Panc1 (cell line): ENCODE results near the gene RIC1. TPM values are rescaled to one million over a fixed set of nuclear protein-coding genes. Genes with fewer than 3 reads are reported as not detected.

Experiments
- ATAC-seq: fragments of 200-7000 bp; cut with Tn5 transposase; 2 replicates; pipeline ENCODE4 v1.9.1; 2020; ENCODE audit warnings: mild to moderate bottlenecking, moderate library complexity
- BruUV-seq: library from RNA; stranded (reverse); fragments of 400-500 nt; replicated peaks from 2 replicates; lab custom pipeline; 2021; lab: Mats Ljungman, UMichigan
- CTCF ChIA-PET: fragments of 300-600 bp; sonication (Branson Sonifier 250); formaldehyde crosslinking; loops from one replicate; lab custom pipeline; 2022; ENCODE audit warnings: antibody characterized with exemption; lab: Charles Lee
- POLR2A ChIA-PET: fragments of 300-600 bp; sonication (Branson Sonifier 250); formaldehyde crosslinking; loops from one replicate; lab custom pipeline; 2022; ENCODE audit warnings: antibody characterized with exemption; lab: Charles Lee
- DNase-seq: peaks from one replicate; pipeline ENCODE4 v3.0.0-alpha.2; 2010; ENCODE audit warnings: low read depth, low spot score
- H3K27ac ChIP-seq: 2 replicates; pipeline ENCODE4 v1.5.1; 2011; ENCODE audit warnings: mild to moderate bottlenecking, low read length, inconsistent platforms
- H3K27me3 ChIP-seq: fragments of 200-500 bp; sonication (Bioruptor generic); 2 replicates; pipeline ENCODE4 v1.6.0; 2014; ENCODE audit warnings: low read length, inconsistent platforms; ENCODE audit not compliant: control insufficient read depth, insufficient read depth
- H3K36me3 ChIP-seq: fragments of 200-500 bp; sonication (Bioruptor generic); 2 replicates; pipeline ENCODE4 v1.5.1; 2014; ENCODE audit warnings: inconsistent platforms, mild to moderate bottlenecking, low read length, moderate library complexity; ENCODE audit not compliant: control insufficient read depth, insufficient read depth
- H3K4me1 ChIP-seq: 2 replicates; pipeline ENCODE4 v1.5.1; 2011; ENCODE audit warnings: inconsistent platforms, mild to moderate bottlenecking, low read length, moderate library complexity; ENCODE audit not compliant: control insufficient read depth, insufficient read depth
- H3K4me3 ChIP-seq, 2 experiments: 2 replicates each; pipeline ENCODE4 v1.5.1; 2011 to 2012; ENCODE audit warnings: low read depth in 2 of 2, low read length in 2 of 2, mild to moderate bottlenecking in 2 of 2, inconsistent platforms in 1 of 2, moderate library complexity in 1 of 2
- H3K9me3 ChIP-seq: fragments of 200-500 bp; sonication (Bioruptor generic); 2 replicates; pipeline ENCODE4 v1.5.1; 2014; ENCODE audit warnings: low read depth, mild to moderate bottlenecking, inconsistent platforms, low read length, moderate library complexity; ENCODE audit not compliant: control insufficient read depth, insufficient read depth
- CTCF ChIP-seq: fragments of 450-650 bp; IDR thresholded peaks from 2 replicates; pipeline ENCODE4 v1.5.1; 2017; ENCODE audit warnings: mild to moderate bottlenecking
- POLR2AphosphoS5 ChIP-seq: IDR thresholded peaks from 2 replicates; pipeline ENCODE4 v1.6.1; 2012; ENCODE audit warnings: mild to moderate bottlenecking, low read depth, low read length, moderate library complexity
- SIN3A ChIP-seq: IDR thresholded peaks from 2 replicates; pipeline ENCODE4 v1.6.1; 2012; ENCODE audit warnings: low read depth, mild to moderate bottlenecking, low read length, moderate library complexity, borderline replicate concordance; ENCODE audit not compliant: insufficient read depth
- TCF7L2 ChIP-seq: IDR thresholded peaks from 2 replicates; pipeline ENCODE4 v1.6.1; 2011; ENCODE audit warnings: mild to moderate bottlenecking, low read depth, low read length, inconsistent platforms
- in situ Hi-C: cut with HindIII; loops from 2 replicates; pipeline ENCODE4 v1.10.0; 2016; ENCODE audit warnings: low sequenced_read_pairs, low pct_unique_long_range_greater_than_20kb
- intact Hi-C: fragments of 100-400 bp; cut with micrococcal nuclease; formaldehyde crosslinking; loops from one replicate; pipeline ENCODE4 v1.10.0; 2022; ENCODE audit not compliant: unreplicated experiment
- total RNA-seq: library from RNA; stranded (reverse); gene quantifications from one replicate; pipeline ENCODE4 v1.2.1, GENCODE V29; 2021; ENCODE audit not compliant: unreplicated experiment
- TF ChIP-seq, protein P1 (sequence below), 2 experiments: IDR thresholded peaks; 2 replicates each; pipeline ENCODE4 v1.6.1; 2011 to 2012; ENCODE audit warnings: low read depth in 2 of 2, control low read depth in 1 of 2, low read length in 1 of 2, mild to moderate bottlenecking in 1 of 2, moderate library complexity in 1 of 2; ENCODE audit not compliant: insufficient read depth in 1 of 2

Gene RIC1
- total RNA-seq, 1 experiment from 2014 or later = 7.0 TPM

DNA sequence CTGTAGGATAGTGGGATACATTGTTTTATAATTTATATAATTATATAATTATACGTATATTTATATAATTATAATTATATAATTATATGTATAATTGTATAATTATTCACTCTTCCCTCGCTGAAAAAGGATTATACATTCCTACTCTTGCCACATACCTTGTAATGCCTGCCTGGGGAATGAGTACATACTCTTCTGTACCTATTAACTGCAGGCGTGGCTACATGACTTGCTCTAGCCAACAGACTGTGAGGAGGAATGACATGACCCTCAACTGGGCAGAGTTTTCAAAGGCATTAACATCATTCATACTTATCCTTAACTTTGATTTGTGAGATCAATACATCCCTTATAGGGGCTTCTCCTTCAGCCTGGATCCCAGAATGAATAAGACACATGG is 184.9 kb downstream of the RIC1 start:
- no peaks in the 10 kb centered on the region for H3K27me3 ChIP-seq
- no peak for ATAC-seq
- DNase-seq = no peak
- no peak for TF ChIP-seq POLR2AphosphoS5
- no peak for TF ChIP-seq TCF7L2
- TF ChIP-seq, protein P1, sequence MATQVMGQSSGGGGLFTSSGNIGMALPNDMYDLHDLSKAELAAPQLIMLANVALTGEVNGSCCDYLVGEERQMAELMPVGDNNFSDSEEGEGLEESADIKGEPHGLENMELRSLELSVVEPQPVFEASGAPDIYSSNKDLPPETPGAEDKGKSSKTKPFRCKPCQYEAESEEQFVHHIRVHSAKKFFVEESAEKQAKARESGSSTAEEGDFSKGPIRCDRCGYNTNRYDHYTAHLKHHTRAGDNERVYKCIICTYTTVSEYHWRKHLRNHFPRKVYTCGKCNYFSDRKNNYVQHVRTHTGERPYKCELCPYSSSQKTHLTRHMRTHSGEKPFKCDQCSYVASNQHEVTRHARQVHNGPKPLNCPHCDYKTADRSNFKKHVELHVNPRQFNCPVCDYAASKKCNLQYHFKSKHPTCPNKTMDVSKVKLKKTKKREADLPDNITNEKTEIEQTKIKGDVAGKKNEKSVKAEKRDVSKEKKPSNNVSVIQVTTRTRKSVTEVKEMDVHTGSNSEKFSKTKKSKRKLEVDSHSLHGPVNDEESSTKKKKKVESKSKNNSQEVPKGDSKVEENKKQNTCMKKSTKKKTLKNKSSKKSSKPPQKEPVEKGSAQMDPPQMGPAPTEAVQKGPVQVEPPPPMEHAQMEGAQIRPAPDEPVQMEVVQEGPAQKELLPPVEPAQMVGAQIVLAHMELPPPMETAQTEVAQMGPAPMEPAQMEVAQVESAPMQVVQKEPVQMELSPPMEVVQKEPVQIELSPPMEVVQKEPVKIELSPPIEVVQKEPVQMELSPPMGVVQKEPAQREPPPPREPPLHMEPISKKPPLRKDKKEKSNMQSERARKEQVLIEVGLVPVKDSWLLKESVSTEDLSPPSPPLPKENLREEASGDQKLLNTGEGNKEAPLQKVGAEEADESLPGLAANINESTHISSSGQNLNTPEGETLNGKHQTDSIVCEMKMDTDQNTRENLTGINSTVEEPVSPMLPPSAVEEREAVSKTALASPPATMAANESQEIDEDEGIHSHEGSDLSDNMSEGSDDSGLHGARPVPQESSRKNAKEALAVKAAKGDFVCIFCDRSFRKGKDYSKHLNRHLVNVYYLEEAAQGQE (IDR thresholded peaks at IDR 0.05; ENCODE audit: insufficient read depth in 1 of 2, low read depth in 2 of 2, low read length in 1 of 2) = no peak
- POLR2A ChIA-PET = no interaction called here
- in situ Hi-C loops = no loop called here
- no peak overlapping the region for H3K27ac ChIP-seq
- no TSS peak for BruUV-seq
- no peaks in the 10 kb centered on the region for H3K9me3 ChIP-seq
- CTCF ChIA-PET = no interaction called here
- no peaks in the 10 kb centered on the region for H3K4me1 ChIP-seq
- H3K4me3 ChIP-seq = no peak overlapping the region
- H3K36me3 ChIP-seq = no peaks in the 10 kb centered on the region; the same call in 1 of the 2 replicates
- intact Hi-C loops = no loop called here

DNA sequence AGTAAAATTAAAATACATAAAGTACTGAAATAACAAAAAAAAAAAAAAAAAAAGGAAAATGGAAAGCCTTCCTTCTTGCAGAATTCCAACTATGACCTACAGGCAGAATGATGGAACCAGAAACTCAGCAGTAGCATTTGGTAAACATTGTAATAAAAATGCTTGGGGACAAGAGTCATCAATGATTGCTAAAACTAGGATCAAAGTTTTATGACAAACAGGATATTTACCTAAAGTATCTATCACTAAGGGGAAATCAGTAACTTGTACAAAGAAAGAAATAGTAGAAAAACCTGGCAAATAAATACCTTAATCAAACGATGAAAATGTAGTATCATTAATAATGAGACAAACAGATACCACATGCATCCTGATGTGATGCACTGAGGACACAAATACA is 186.6 kb downstream of the RIC1 start:
- no peak for TF ChIP-seq CTCF
- no peak for TF ChIP-seq TCF7L2
- TF ChIP-seq POLR2AphosphoS5 = no peak
- TF ChIP-seq, protein P1 (IDR thresholded peaks at IDR 0.05; ENCODE audit: insufficient read depth in 1 of 2, low read depth in 2 of 2, low read length in 1 of 2) = no peak
- no peak for TF ChIP-seq SIN3A
- intact Hi-C loops = no loop called here
- BruUV-seq = no TSS peak
- H3K9me3 ChIP-seq = no peaks in the 10 kb centered on the region
- DNase-seq (no peak), ATAC-seq (no peak)
- ChIA-PET CTCF (no interaction called here), POLR2A (no interaction called here)
- H3K4me1 ChIP-seq = no peaks in the 10 kb centered on the region
- no peak overlapping the region for H3K4me3 ChIP-seq
- H3K27ac ChIP-seq = no peak overlapping the region
- no peaks in the 10 kb centered on the region for H3K27me3 ChIP-seq
- in situ Hi-C loops = no loop called here
- no peaks in the 10 kb centered on the region; the same call in 1 of the 2 replicates for H3K36me3 ChIP-seq
